Nephron progenitor cell (in vitro differentiated cells): ENCODE results near the gene INSYN2B.

ENCODE experiments used
- DNase-seq: peaks from one replicate; pipeline ENCODE4 v3.0.0; 2021
- H3K27ac Mint-ChIP-seq: 2 replicates; pipeline ENCODE4 v1.8.0; 2021; ENCODE audit warnings: mild to moderate bottlenecking, moderate library complexity, mixed read lengths
- H3K27me3 Mint-ChIP-seq: 2 replicates; pipeline ENCODE4 v1.8.0; 2021; ENCODE audit warnings: mild to moderate bottlenecking, low read depth, mixed read lengths; ENCODE audit not compliant: poor library complexity
- H3K36me3 Mint-ChIP-seq: 2 replicates; pipeline ENCODE4 v1.8.0; 2021; ENCODE audit warnings: low read depth, mixed read lengths
- H3K4me1 Mint-ChIP-seq: 2 replicates; pipeline ENCODE4 v1.8.0; 2021; ENCODE audit warnings: mixed read lengths
- H3K4me3 Mint-ChIP-seq: 2 replicates; pipeline ENCODE4 v1.8.0; 2021; ENCODE audit warnings: mild to moderate bottlenecking, moderate library complexity, mixed read lengths
- H3K9me3 Mint-ChIP-seq: 2 replicates; pipeline ENCODE4 v1.8.0; 2021; ENCODE audit warnings: mild to moderate bottlenecking, moderate library complexity, mixed read lengths
- CTCF ChIP-seq: fragments of 200-600 bp; sonication (generic); IDR thresholded peaks from 2 replicates; pipeline ENCODE4 v1.5.0; 2021; ENCODE audit warnings: antibody characterized with exemption

Gene INSYN2B

GRCh38 chr5:169997798-169998197 lies 17.5 kb upstream of the INSYN2B start:
- no peak overlapping the region for H3K4me3 Mint-ChIP-seq
- H3K36me3 Mint-ChIP-seq: no peaks in the 10 kb centered on the region
- H3K4me1 Mint-ChIP-seq: peaks cover 12% of the 10 kb centered on the region
- no peak for TF ChIP-seq CTCF
- no peak for DNase-seq
- H3K27ac Mint-ChIP-seq: no peak overlapping the region
- no peaks in the 10 kb centered on the region for H3K9me3 Mint-ChIP-seq
- H3K27me3 Mint-ChIP-seq: peaks cover 7% of the 10 kb centered on the region

GRCh38 chr5:169993485-169993790 lies 13.1 kb upstream of the INSYN2B start:
- H3K27ac Mint-ChIP-seq: peak overlapping the region; percentile 21

GRCh38 chr5:169992789-169993484 lies 12.6 kb upstream of the INSYN2B start:
- H3K4me3 Mint-ChIP-seq: no peak overlapping the region
- H3K4me1 Mint-ChIP-seq: peaks cover 13% of the 10 kb centered on the region
- no peak for DNase-seq
- no peaks in the 10 kb centered on the region for H3K36me3 Mint-ChIP-seq
- peaks cover 11% of the 10 kb centered on the region for H3K27me3 Mint-ChIP-seq
- H3K27ac Mint-ChIP-seq: no peak overlapping the region
- H3K9me3 Mint-ChIP-seq: no peaks in the 10 kb centered on the region
- TF ChIP-seq CTCF: no peak

More at GRCh38 chr5:169993485-169993790, 13.1 kb upstream of the INSYN2B start:
- H3K9me3 Mint-ChIP-seq: no peaks in the 10 kb centered on the region
- H3K27me3 Mint-ChIP-seq: peaks cover 10% of the 10 kb centered on the region
- TF ChIP-seq CTCF: no peak
- H3K4me3 Mint-ChIP-seq: no peak overlapping the region
- H3K4me1 Mint-ChIP-seq: peaks cover 13% of the 10 kb centered on the region
- H3K36me3 Mint-ChIP-seq: no peaks in the 10 kb centered on the region
- DNase-seq: no peak

- Mint-ChIP-seq H3K4me3 (no peak overlapping the region), H3K36me3 (no peaks in the 10 kb centered on the region), H3K9me3 (no peaks in the 10 kb centered on the region), H3K27me3 (peaks cover 7% of the 10 kb centered on the region), H3K4me1 (peaks cover 13% of the 10 kb centered on the region), H3K27ac (no peak overlapping the region)
- no peak for DNase-seq
- no peak for TF ChIP-seq CTCF
Measured at GRCh38 chr5:169991115-169991869, 11.0 kb upstream of the INSYN2B start.

- no peak for DNase-seq
- H3K27ac Mint-ChIP-seq: no peak overlapping the region
- no peak overlapping the region for H3K4me3 Mint-ChIP-seq
- TF ChIP-seq CTCF: no peak
- H3K4me1 Mint-ChIP-seq: peaks cover 13% of the 10 kb centered on the region
- peaks cover 11% of the 10 kb centered on the region for H3K27me3 Mint-ChIP-seq
- no peaks in the 10 kb centered on the region for H3K36me3 Mint-ChIP-seq
- H3K9me3 Mint-ChIP-seq: no peaks in the 10 kb centered on the region
Measured at GRCh38 chr5:169989365-169989764, 9.1 kb upstream of the INSYN2B start.

- Mint-ChIP-seq H3K27ac (no peak overlapping the region), H3K9me3 (no peaks in the 10 kb centered on the region), H3K4me1 (peaks cover 13% of the 10 kb centered on the region), H3K27me3 (peaks cover 11% of the 10 kb centered on the region), H3K4me3 (no peak overlapping the region), H3K36me3 (no peaks in the 10 kb centered on the region)
- no peak for TF ChIP-seq CTCF
- DNase-seq: no peak
Measured at GRCh38 chr5:169988947-169989346, 8.7 kb upstream of the INSYN2B start.
